Keratinocyte (primary cell): Measurements from ENCODE around the gene HCN2. TPM values are rescaled to one million over a fixed set of nuclear protein-coding genes. Genes with fewer than 3 reads are reported as not detected.

ENCODE experiments used
- DNase-seq: peaks from one replicate; pipeline ENCODE4 v3.0.0-alpha.2; 2011; ENCODE audit warnings: low read depth, missing footprints, low spot score
- FAIRE-seq: peaks from 2 replicates; lab custom pipeline; 2011; peaks lifted over from hg19 to GRCh38; lab: Jason Lieb, UNC
- H2AFZ ChIP-seq: 2 replicates; pipeline ENCODE4 v1.6.0; 2012; ENCODE audit warnings: low read length, control low read depth, inconsistent platforms; ENCODE audit not compliant: control insufficient read depth
- H3K27ac ChIP-seq: 2 replicates; pipeline ENCODE4 v1.5.1; 2011; ENCODE audit warnings: low read length; ENCODE audit not compliant: control insufficient read depth, insufficient read depth
- H3K27me3 ChIP-seq: 3 replicates; pipeline ENCODE4 v1.6.0; 2011; ENCODE audit warnings: low read length; ENCODE audit not compliant: control insufficient read depth, insufficient read depth; ENCODE audit errors: extremely low read depth
- H3K36me3 ChIP-seq, 2 experiments: 2 replicates in 1 of 2; 3 replicates in 1 of 2; pipeline ENCODE4 v1.5.1; 2011; ENCODE audit warnings: low read length in 2 of 2, mild to moderate bottlenecking in 1 of 2; ENCODE audit not compliant: control insufficient read depth in 2 of 2, insufficient read depth in 2 of 2; ENCODE audit errors: extremely low read depth in 1 of 2
- H3K4me1 ChIP-seq: 3 replicates; pipeline ENCODE4 v1.5.1; 2011; ENCODE audit warnings: low read length; ENCODE audit not compliant: control insufficient read depth, insufficient read depth; ENCODE audit errors: extremely low read depth
- H3K4me2 ChIP-seq: 3 replicates; pipeline ENCODE4 v1.6.0; 2011; ENCODE audit warnings: low read depth, low read length; ENCODE audit not compliant: control insufficient read depth, insufficient read depth; ENCODE audit errors: extremely low read depth
- H3K4me3 ChIP-seq, 3 experiments: fragments of 200-600 bp in 1 of 3; sonication (generic) in 1 of 3; 2 replicates in 2 of 3; 3 replicates in 1 of 3; pipeline ENCODE4 v1.5.1; 2011 to 2016; ENCODE audit warnings: low read length in 3 of 3, mild to moderate bottlenecking in 3 of 3, control low read depth in 2 of 3, inconsistent platforms in 1 of 3, low read depth in 1 of 3, mixed read lengths in 1 of 3, mixed run types in 1 of 3, moderate library complexity in 1 of 3; ENCODE audit not compliant: control insufficient read depth in 2 of 3, insufficient read depth in 2 of 3; ENCODE audit errors: extremely low read depth in 1 of 3
- H3K79me2 ChIP-seq: 2 replicates; pipeline ENCODE4 v1.6.0; 2012; ENCODE audit warnings: low read length; ENCODE audit not compliant: control insufficient read depth, insufficient read depth
- H3K9ac ChIP-seq: 3 replicates; pipeline ENCODE4 v1.6.0; 2011; ENCODE audit warnings: low read length; ENCODE audit not compliant: control insufficient read depth, insufficient read depth; ENCODE audit errors: extremely low read depth
- H3K9me1 ChIP-seq: 3 replicates; pipeline ENCODE4 v1.6.0; 2011; ENCODE audit warnings: low read length; ENCODE audit not compliant: control insufficient read depth, insufficient read depth; ENCODE audit errors: extremely low read depth
- H3K9me3 ChIP-seq: 2 replicates; pipeline ENCODE4 v1.5.1; 2012; ENCODE audit warnings: low read depth, low read length; ENCODE audit not compliant: control insufficient read depth
- H4K20me1 ChIP-seq: 3 replicates; pipeline ENCODE4 v1.6.0; 2011; ENCODE audit warnings: low read length; ENCODE audit not compliant: control insufficient read depth, insufficient read depth; ENCODE audit errors: extremely low read depth
- EZH2 ChIP-seq: IDR thresholded peaks from one replicate; pipeline ENCODE4 v1.6.1; 2012; ENCODE audit warnings: inconsistent platforms, mild to moderate bottlenecking, low read length, moderate library complexity
- dilution Hi-C: fragments of 300-500 bp; cut with MboI; formaldehyde crosslinking; loops from one replicate; pipeline ENCODE4 v1.7.0; 2020; ENCODE audit warnings: low sequenced_read_pairs; ENCODE audit not compliant: extremely low pct_ligation_motif_present
- polyA plus RNA-seq, 5 experiments: library from polyadenylated mRNA; depleted of rRNA in 3 of 5; stranded (reverse) in 3 of 5; stranded (forward) in 1 of 5; unstranded in 1 of 5; fragments of >200 nt; gene quantifications; 1 replicate in 1 of 5; 2 replicates in 3 of 5; 3 replicates in 1 of 5; pipeline versions ENCODE4 v1.2.1 to v1.2.3, GENCODE V29; 2011 to 2012; ENCODE audit warnings: missing spikeins in 2 of 5, low read depth in 1 of 5, low replicate concordance in 1 of 5
- TF ChIP-seq, protein P1 (sequence below), 3 experiments: IDR thresholded peaks in 1 of 3; conservative IDR thresholded peaks in 1 of 3; optimal IDR thresholded peaks in 1 of 3; 2 replicates in 2 of 3; 3 replicates in 1 of 3; pipeline versions ENCODE3 to v1.5.1; 2011; ENCODE audit warnings: low read length in 3 of 3, mild to moderate bottlenecking in 3 of 3, moderate library complexity in 2 of 3, control low read depth in 1 of 3, inconsistent platforms in 1 of 3; ENCODE audit not compliant: insufficient read depth in 2 of 3; ENCODE audit errors: extremely low read depth in 1 of 3

HCN2 gene
- polyA plus RNA-seq, 1 donor (not counting 4 experiments of a cell fraction or from before 2014, with no cell fraction given) = 0.13 TPM

DNA sequence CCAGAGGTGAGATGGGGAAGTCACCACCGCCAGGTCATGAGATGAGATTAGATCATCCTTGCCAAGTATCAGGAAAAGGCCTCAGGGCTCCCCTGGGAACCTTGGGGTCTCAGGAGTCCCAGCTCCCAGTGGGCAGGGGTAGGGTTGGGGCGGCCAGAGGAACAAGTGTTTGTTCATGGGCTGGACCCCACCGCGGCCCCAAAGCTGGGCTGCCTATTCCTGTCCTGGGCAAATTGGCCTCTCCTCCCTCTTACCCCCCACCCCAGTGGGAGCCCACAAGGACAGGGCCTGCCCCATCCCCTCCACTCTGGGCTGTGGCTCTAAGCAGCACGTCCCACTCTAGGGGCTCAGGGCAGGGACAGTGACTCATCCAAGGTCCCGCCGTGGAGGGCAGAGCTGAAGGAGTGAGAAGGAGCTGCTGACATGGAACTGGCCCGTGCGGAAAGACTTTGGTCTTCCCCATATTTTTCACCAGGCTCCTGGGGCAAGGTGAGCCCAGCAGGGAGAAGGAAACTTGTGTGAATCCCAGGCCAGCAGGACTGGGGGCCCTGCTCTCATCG, 4.0 kb upstream of the HCN2 start:
- Histone ChIP-seq H3K27ac (no peak overlapping the region), H3K4me2 (no peak overlapping the region), H3K9me3 (no peaks in the 10 kb centered on the region), H3K9me1 (no peaks in the 10 kb centered on the region), H2AFZ (no peak overlapping the region), H3K9ac (no peak overlapping the region), H3K4me1 (peaks cover 8% of the 10 kb centered on the region), H3K27me3 (peaks cover 16% of the 10 kb centered on the region), H4K20me1 (peaks cover 21% of the 10 kb centered on the region), H3K79me2 (peaks cover 9% of the 10 kb centered on the region), H3K36me3 (peaks cover 5 to 23% of the 10 kb centered on the region in 2 experiments), H3K4me3 (no peak overlapping the region)
- TF ChIP-seq, protein P1, sequence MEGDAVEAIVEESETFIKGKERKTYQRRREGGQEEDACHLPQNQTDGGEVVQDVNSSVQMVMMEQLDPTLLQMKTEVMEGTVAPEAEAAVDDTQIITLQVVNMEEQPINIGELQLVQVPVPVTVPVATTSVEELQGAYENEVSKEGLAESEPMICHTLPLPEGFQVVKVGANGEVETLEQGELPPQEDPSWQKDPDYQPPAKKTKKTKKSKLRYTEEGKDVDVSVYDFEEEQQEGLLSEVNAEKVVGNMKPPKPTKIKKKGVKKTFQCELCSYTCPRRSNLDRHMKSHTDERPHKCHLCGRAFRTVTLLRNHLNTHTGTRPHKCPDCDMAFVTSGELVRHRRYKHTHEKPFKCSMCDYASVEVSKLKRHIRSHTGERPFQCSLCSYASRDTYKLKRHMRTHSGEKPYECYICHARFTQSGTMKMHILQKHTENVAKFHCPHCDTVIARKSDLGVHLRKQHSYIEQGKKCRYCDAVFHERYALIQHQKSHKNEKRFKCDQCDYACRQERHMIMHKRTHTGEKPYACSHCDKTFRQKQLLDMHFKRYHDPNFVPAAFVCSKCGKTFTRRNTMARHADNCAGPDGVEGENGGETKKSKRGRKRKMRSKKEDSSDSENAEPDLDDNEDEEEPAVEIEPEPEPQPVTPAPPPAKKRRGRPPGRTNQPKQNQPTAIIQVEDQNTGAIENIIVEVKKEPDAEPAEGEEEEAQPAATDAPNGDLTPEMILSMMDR (optimal IDR thresholded peaks at IDR 0.05 in 1 of 3, IDR thresholded peaks at IDR 0.05 in 1 of 3, conservative IDR thresholded peaks at IDR 0.05 in 1 of 3; ENCODE audit: extremely low read depth in 1 of 3, insufficient read depth in 2 of 3, low read length in 3 of 3) = no peak
- TF ChIP-seq EZH2 = no peak
- dilution Hi-C loops = no loop called here
- DNase-seq = no peak
- no peak for FAIRE-seq

DNA sequence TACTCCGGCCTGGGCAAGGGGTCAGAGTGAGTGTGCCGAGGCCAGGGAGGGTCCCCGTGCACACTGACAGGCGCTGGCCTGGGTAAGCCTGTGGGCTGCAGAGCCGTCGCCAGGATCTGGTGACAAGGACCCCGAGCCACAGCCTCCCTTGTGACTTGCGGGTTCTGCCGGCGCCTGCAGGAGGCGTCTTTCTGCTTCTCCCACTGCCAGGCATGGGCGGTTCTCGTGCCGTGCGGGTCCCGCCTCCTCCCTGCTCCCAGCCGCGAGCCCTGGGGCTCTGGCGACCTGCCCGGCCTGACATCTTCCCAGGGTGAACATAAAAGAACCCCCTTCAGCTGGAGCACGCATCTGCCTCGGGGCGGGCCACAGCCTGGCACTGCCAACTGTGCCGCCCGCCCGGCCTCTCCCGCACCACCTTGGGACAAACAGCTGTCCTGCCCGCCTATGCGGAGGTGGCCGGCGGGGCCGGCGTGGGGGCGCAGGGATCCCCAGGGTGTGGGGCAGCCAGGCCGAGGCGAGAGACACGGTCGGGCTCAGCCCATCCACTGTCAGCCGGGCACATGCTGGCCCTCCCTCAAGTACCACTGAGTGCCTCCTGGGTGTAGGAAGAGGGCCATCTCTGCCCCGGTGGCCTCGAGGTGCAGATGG, 1.5 kb upstream of the HCN2 start:
- no peak overlapping the region for H2AFZ ChIP-seq
- peaks cover 15% of the 10 kb centered on the region for H4K20me1 ChIP-seq
- H3K36me3 ChIP-seq = peaks cover 4 to 6% of the 10 kb centered on the region in 2 experiments
- no peaks in the 10 kb centered on the region for H3K9me3 ChIP-seq
- H3K4me2 ChIP-seq = peak overlapping the region; percentile 32
- H3K9ac ChIP-seq = no peak overlapping the region
- no peaks in the 10 kb centered on the region for H3K9me1 ChIP-seq
- peak; percentile 13 for FAIRE-seq
- H3K27ac ChIP-seq = no peak overlapping the region
- peaks cover 8% of the 10 kb centered on the region for H3K4me1 ChIP-seq
- no peak overlapping the region for H3K4me3 ChIP-seq
- no peaks in the 10 kb centered on the region for H3K79me2 ChIP-seq
- DNase-seq = no peak
- TF ChIP-seq EZH2 = no peak
- TF ChIP-seq, protein P1 (optimal IDR thresholded peaks at IDR 0.05 in 1 of 3, IDR thresholded peaks at IDR 0.05 in 1 of 3, conservative IDR thresholded peaks at IDR 0.05 in 1 of 3; ENCODE audit: extremely low read depth in 1 of 3, insufficient read depth in 2 of 3, low read length in 3 of 3) = peak; percentile 65 to 95 (median 75)
- peaks cover 37% of the 10 kb centered on the region for H3K27me3 ChIP-seq
- dilution Hi-C loops = no loop called here
